Endodermal cell (in vitro differentiated cells): ENCODE data around the gene PM20D1. TPM values are rescaled to one million over a fixed set of nuclear protein-coding genes. Genes with fewer than 3 reads are reported as not detected.
A peak's percentile ranks its signal among the peaks of the same experiment; 100 is the strongest.

Experiments
- DNase-seq: peaks from one replicate; pipeline ENCODE4 v3.0.0-alpha.2; 2017
- H3K27ac ChIP-seq: 2 replicates; pipeline ENCODE4 v1.5.1; 2013; ENCODE audit warnings: mild to moderate bottlenecking, low read depth, low read length, moderate library complexity
- H3K27me3 ChIP-seq: 2 replicates; pipeline ENCODE4 v1.6.1; 2013; ENCODE audit warnings: mild to moderate bottlenecking, low read length, moderate library complexity; ENCODE audit not compliant: insufficient read depth, control insufficient read depth, poor library complexity, severe bottlenecking
- H3K36me3 ChIP-seq: 2 replicates; pipeline ENCODE4 v1.7.0; 2013; ENCODE audit warnings: mild to moderate bottlenecking, low read length, moderate library complexity; ENCODE audit not compliant: control insufficient read depth, insufficient read depth
- H3K4me1 ChIP-seq: one replicate; pipeline ENCODE4 v1.7.0; 2013; ENCODE audit warnings: low read length; ENCODE audit not compliant: control insufficient read depth, insufficient read depth
- H3K4me3 ChIP-seq: 2 replicates; pipeline ENCODE4 v1.5.1; 2013; ENCODE audit warnings: mild to moderate bottlenecking, low read length, moderate library complexity
- H3K9ac ChIP-seq: 2 replicates; pipeline ENCODE4 v1.6.1; 2013; ENCODE audit warnings: mild to moderate bottlenecking, low read length, moderate library complexity; ENCODE audit not compliant: poor library complexity, severe bottlenecking; ENCODE audit errors: extremely low read depth
- H3K9me3 ChIP-seq: 2 replicates; pipeline ENCODE4 v1.6.1; 2013; ENCODE audit warnings: mild to moderate bottlenecking, low read length, moderate library complexity; ENCODE audit not compliant: control insufficient read depth
- H3K27ac Mint-ChIP-seq: 2 replicates; pipeline ENCODE4 v1.8.0; 2020; ENCODE audit warnings: mixed read lengths
- H3K27me3 Mint-ChIP-seq: 2 replicates; pipeline ENCODE4 v1.8.0; 2021; ENCODE audit warnings: mild to moderate bottlenecking, mixed read lengths; ENCODE audit not compliant: insufficient read depth
- H3K36me3 Mint-ChIP-seq: 2 replicates; pipeline ENCODE4 v1.8.0; 2020; ENCODE audit warnings: low read depth, mixed read lengths
- H3K4me1 Mint-ChIP-seq: 2 replicates; pipeline ENCODE4 v1.8.0; 2020; ENCODE audit warnings: mixed read lengths
- H3K4me3 Mint-ChIP-seq: 2 replicates; pipeline ENCODE4 v1.8.0; 2020; ENCODE audit warnings: mild to moderate bottlenecking, moderate library complexity, mixed read lengths
- H3K9me3 Mint-ChIP-seq: 2 replicates; pipeline ENCODE4 v1.8.0; 2020; ENCODE audit warnings: mild to moderate bottlenecking, mixed read lengths
- CTCF ChIP-seq: fragments of 200-600 bp; sonication (generic); conservative IDR thresholded peaks from 2 replicates; pipeline ENCODE4 v1.5.0; 2021; ENCODE audit warnings: antibody characterized with exemption, mild to moderate bottlenecking
- WGBS, 2 experiments: methylation state at CpG; one replicate each; pipeline versions ENCODE4 v1.1.5 to v1.1.7; 2013; ENCODE audit warnings: missing lambda C conversion rate in 2 of 2, mixed read lengths in 1 of 2; ENCODE audit not compliant: insufficient coverage in 1 of 2, insufficient read length in 1 of 2; 5-methylcytosine and 5-hydroxymethylcytosine counted together
- total RNA-seq, 2 donors: library from RNA; stranded (reverse); fragmentation: NEBNext Ultra II Directional in 1 of 2; extraction: Animal tissue kit (Norgen Biotek cat#: 25700) in 1 of 2; gene quantifications; 2 replicates in 1 of 2; 3 replicates in 1 of 2; pipeline ENCODE4 v1.2.1, GENCODE V29; 2021

Gene PM20D1
- total RNA-seq, 2 donors from 2014 or later = not detected

- H3K9ac ChIP-seq = no peak overlapping the region
- peak; percentile 72 for TF ChIP-seq CTCF
- H3K4me3 ChIP-seq = no peak overlapping the region
Observed at GRCh38 chr1:205810448-205811157, 39.3 kb downstream of the PM20D1 start.

GRCh38 chr1:205809942-205810345 lies 40.0 kb downstream of the PM20D1 start:
- no peak for TF ChIP-seq CTCF
- Histone ChIP-seq H3K9ac (no peak overlapping the region), H3K36me3 (peaks cover 12% of the 10 kb centered on the region), H3K4me3 (no peak overlapping the region), H3K27ac (no peak overlapping the region), H3K4me1 (no peaks in the 10 kb centered on the region), H3K9me3 (no peaks in the 10 kb centered on the region), H3K27me3 (peaks cover 8% of the 10 kb centered on the region)
- Mint-ChIP-seq H3K27ac (no peak overlapping the region), H3K4me1 (peaks cover 29% of the 10 kb centered on the region), H3K4me3 (no peak overlapping the region), H3K9me3 (no peaks in the 10 kb centered on the region), H3K36me3 (peaks cover 19% of the 10 kb centered on the region), H3K27me3 (peaks cover 14% of the 10 kb centered on the region)
- WGBS, 2 experiments = 92 to 96% methylated on average over 14 of the region's 14 CpGs
- no peak for DNase-seq

More at GRCh38 chr1:205810448-205811157, 39.3 kb downstream of the PM20D1 start:
- peak; percentile 81 for DNase-seq
- no peaks in the 10 kb centered on the region for H3K4me1 ChIP-seq
- Mint-ChIP-seq H3K9me3 (no peaks in the 10 kb centered on the region), H3K27ac (peak overlapping the region; percentile 83), H3K4me1 (peaks cover 29% of the 10 kb centered on the region), H3K27me3 (peaks cover 17% of the 10 kb centered on the region), H3K4me3 (no peak overlapping the region), H3K36me3 (peaks cover 19% of the 10 kb centered on the region)
- peaks cover 8% of the 10 kb centered on the region for H3K27me3 ChIP-seq
- no peaks in the 10 kb centered on the region for H3K9me3 ChIP-seq
- peaks cover 12% of the 10 kb centered on the region for H3K36me3 ChIP-seq
- no peak overlapping the region for H3K27ac ChIP-seq
- 71 to 95% methylated on average over 1 to 12 of the region's 12 CpGs for WGBS, 2 experiments

GRCh38 chr1:205809469-205809868 lies 40.5 kb downstream of the PM20D1 start:
- Mint-ChIP-seq H3K36me3 (peaks cover 19% of the 10 kb centered on the region), H3K27me3 (peaks cover 9% of the 10 kb centered on the region), H3K27ac (no peak overlapping the region), H3K9me3 (peaks cover 1% of the 10 kb centered on the region), H3K4me1 (peaks cover 29% of the 10 kb centered on the region), H3K4me3 (no peak overlapping the region)
- H3K36me3 ChIP-seq = peaks cover 12% of the 10 kb centered on the region
- H3K27me3 ChIP-seq = peaks cover 7% of the 10 kb centered on the region
- no peak overlapping the region for H3K4me3 ChIP-seq
- WGBS, 2 experiments = 90% methylated on average over 3 of the region's 3 CpGs
- no peaks in the 10 kb centered on the region for H3K9me3 ChIP-seq
- DNase-seq = no peak
- no peak overlapping the region for H3K9ac ChIP-seq
- TF ChIP-seq CTCF = no peak
- H3K27ac ChIP-seq = no peak overlapping the region
- H3K4me1 ChIP-seq = no peaks in the 10 kb centered on the region
